A673 (cell line): ENCODE results near the gene ZNF552.

Source experiments
- CTCF ChIP-seq: fragments of 300-800, 200-600 bp; sonication (generic); conservative IDR thresholded peaks from 2 replicates; pipeline ENCODE4 v1.5.1; 2017; ENCODE audit warnings: low read depth, mild to moderate bottlenecking, antibody characterized with exemption, low read length, moderate library complexity, mixed read lengths
- EZH2 ChIP-seq: fragments of 200-600 bp; sonication (generic); IDR thresholded peaks from 2 replicates; pipeline ENCODE4 v1.6.1; 2017; ENCODE audit warnings: borderline replicate concordance, low read depth, mild to moderate bottlenecking, mixed read lengths, antibody characterized with exemption, low read length; ENCODE audit not compliant: poor library complexity, severe bottlenecking

DNA sequence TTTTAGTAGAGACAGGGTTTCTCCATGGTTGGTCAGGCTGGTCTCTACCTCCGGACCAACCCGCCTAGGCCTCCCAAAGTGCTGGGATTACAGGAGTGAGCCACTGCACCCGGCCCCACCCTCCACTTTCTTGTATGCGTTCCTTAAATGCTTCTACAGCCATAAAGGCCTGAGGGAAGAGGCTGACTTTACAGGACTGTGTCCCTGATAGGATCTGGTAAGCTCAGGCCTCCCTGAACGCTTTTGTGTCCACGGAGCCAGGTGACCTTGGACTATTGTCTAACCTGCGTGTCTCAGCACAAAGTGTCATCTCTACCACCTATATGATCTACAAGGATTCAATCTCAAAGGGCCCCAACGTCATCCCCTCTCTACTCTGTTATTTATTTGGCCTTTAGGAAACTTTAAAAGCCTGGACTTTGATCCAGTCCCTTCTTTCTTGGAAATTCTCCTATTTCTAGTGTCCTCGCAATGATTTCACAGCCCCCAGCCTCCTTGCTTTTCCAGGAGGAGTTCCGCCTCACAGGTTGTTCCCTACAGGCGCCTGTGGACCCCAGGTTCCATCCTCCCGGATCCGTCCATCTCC, 701 bp downstream of the ZNF552 start:
- no peak for TF ChIP-seq CTCF
- TF ChIP-seq EZH2 = no peak
